ENCODE measurements around the gene DAB1. TPM values are rescaled to one million over a fixed set of nuclear protein-coding genes. Genes with fewer than 3 reads are reported as not detected.

The DAB1 gene
- total and polyA plus RNA-seq, 10 of the 15 experiments (the other 5 are each of a cell fraction or from before 2014, with no cell fraction given), result 0.02 to 0.10 (median 0.03) TPM; not detected in 5

GRCh38 chr1:57033222-57034001, 390.4 kb downstream of the DAB1 start:
- Histone ChIP-seq H3K4me2 (ENCODE audit: control insufficient read depth, insufficient read depth) (no peak overlapping the region), H3K36me3 (ENCODE audit: control insufficient read depth in 2 of 2, insufficient read depth in 2 of 2, low read length in 1 of 2) (no peaks in the 10 kb centered on the region), H3K9ac (ENCODE audit: control insufficient read depth, insufficient read depth, low read length) (no peak overlapping the region), H2AFZ (ENCODE audit: control insufficient read depth, low read depth, low read length) (no peak overlapping the region), H3K27ac (ENCODE audit: control insufficient read depth, insufficient read depth) (no peak overlapping the region), H3K79me2 (ENCODE audit: control insufficient read depth, insufficient read depth, low read length) (no peaks in the 10 kb centered on the region), H3K4me1 (ENCODE audit: control insufficient read depth, insufficient read depth, low read length) (no peaks in the 10 kb centered on the region), H4K20me1 (ENCODE audit: control insufficient read depth, insufficient read depth) (no peaks in the 10 kb centered on the region), H3K27me3 (replicated peaks in 1 of 2; ENCODE audit: control insufficient read depth in 2 of 2, insufficient read depth in 2 of 2, low read length in 1 of 2) (no peaks in the 10 kb centered on the region; a peak in 1 of 4 replicates), H3K9me3 (replicated peaks; ENCODE audit: control insufficient read depth, insufficient read depth, low read length) (no peaks in the 10 kb centered on the region), H3K4me3 (no peak overlapping the region)
- peak; percentile 73 for TF ChIP-seq RUNX3 (IDR thresholded peaks at IDR 0.05; ENCODE audit: low read length)
- TF ChIP-seq NKRF (conservative IDR thresholded peaks at IDR 0.05), result no peak
- TF ChIP-seq CEBPB (IDR thresholded peaks at IDR 0.05; ENCODE audit: borderline replicate concordance in 1 of 2, low read depth in 2 of 2, low read length in 2 of 2), result no peak
- no peak for TF ChIP-seq STAT3 (IDR thresholded peaks at IDR 0.05; ENCODE audit: low read depth, low read length)
- no peak for TF ChIP-seq ZNF384 (IDR thresholded peaks at IDR 0.05; ENCODE audit: borderline replicate concordance, low read depth, low read length)
- TF ChIP-seq BCL11A (IDR thresholded peaks at IDR 0.05; ENCODE audit: low read depth, low read length), result 0 out of 2 replicates have a peak, but pooled peaks have one; percentile 15
- peak; percentile 61; the same call in 1 of the 2 replicates for TF ChIP-seq MLLT1 (IDR thresholded peaks at IDR 0.05)
- no peak for TF ChIP-seq MYC (IDR thresholded peaks at IDR 0.05; ENCODE audit: insufficient read depth, insufficient read length, insufficient replicate concordance, low read length, severe bottlenecking)
- no peak for TF ChIP-seq RAD51 (IDR thresholded peaks at IDR 0.05)
- 0 out of 2 replicates have a peak, but pooled peaks have one; percentile 30 for TF ChIP-seq MTA2 (IDR thresholded peaks at IDR 0.05; ENCODE audit: low read depth)
- TF ChIP-seq DPF2 (IDR thresholded peaks at IDR 0.05), result 0 out of 2 replicates have a peak, but pooled peaks have one; percentile 25
- no peak for TF ChIP-seq SREBF1 (IDR thresholded peaks at IDR 0.05; ENCODE audit: low read length)
- TF ChIP-seq ZNF687 (IDR thresholded peaks at IDR 0.05), result no peak
- peak; percentile 48 for TF ChIP-seq PKNOX1 (IDR thresholded peaks at IDR 0.05)
- no peak for TF ChIP-seq STAT1 (conservative IDR thresholded peaks at IDR 0.05)
- FAIRE-seq (no peak), DNase-seq (ENCODE audit: low read depth, low spot score) (no peak), ATAC-seq (peak; percentile 74)
- in situ Hi-C loops (cut with MboI), result no loop called here
- RAD21 ChIA-PET (ENCODE audit: unreplicated experiment), result no interaction called here
- CTCF ChIA-PET, result no interaction called here
- intact Hi-C loops (cut with micrococcal nuclease; ENCODE audit: unreplicated experiment), result loop anchor here (5.0 kb wide), 1 partner anchor 51 kb away; no protein-coding TSS in a partner anchor
- POLR2A ChIA-PET, result no interaction called here
- 12% methylated on average over 8 of the region's 8 CpGs for WGBS (ENCODE audit: insufficient coverage, insufficient replicate concordance, low lambda C conversion rate, missing lambda C conversion rate)
- no TSS peak for BruUV-seq (replicated peaks)
- SMC1A ChIA-PET (ENCODE audit: uncharacterized antibody, unreplicated experiment), result no interaction called here
